ENCODE data around the gene RDH13.

The RDH13 gene

DNA sequence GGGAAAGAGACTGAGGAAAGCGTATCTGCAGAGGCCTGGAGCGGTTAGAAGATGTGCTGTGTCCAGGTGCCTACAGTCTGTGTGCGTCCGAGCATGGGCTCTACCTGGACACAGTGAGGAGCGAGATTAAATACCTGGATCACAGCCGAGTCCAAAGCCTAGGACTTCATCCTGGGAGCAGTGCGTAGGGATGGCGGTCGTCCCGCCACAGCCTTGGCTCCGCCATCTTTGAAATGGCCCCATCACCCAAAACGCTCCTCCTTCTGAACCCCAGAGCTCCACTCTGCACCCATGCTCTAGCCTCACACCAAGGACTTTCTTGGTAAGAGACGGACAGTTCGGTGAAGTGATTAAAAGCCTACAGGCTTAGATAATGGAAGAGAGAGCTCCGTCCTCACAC is 44.7 kb downstream of the RDH13 start:
- no peak for DNase-seq (ENCODE audit: low read depth in 1 of 2, low spot score in 1 of 2)
- no peak overlapping the region for H3K27ac ChIP-seq (replicated peaks)
- TF ChIP-seq POLR2AphosphoS5 (IDR thresholded peaks at IDR 0.05; ENCODE audit: low read depth), result no peak
- no peak for TF ChIP-seq GABPA (IDR thresholded peaks at IDR 0.05; ENCODE audit: low read depth)
- TF ChIP-seq SPI1 (IDR thresholded peaks at IDR 0.05; ENCODE audit: borderline replicate concordance, low read depth), result no peak
- TF ChIP-seq, protein P1, sequence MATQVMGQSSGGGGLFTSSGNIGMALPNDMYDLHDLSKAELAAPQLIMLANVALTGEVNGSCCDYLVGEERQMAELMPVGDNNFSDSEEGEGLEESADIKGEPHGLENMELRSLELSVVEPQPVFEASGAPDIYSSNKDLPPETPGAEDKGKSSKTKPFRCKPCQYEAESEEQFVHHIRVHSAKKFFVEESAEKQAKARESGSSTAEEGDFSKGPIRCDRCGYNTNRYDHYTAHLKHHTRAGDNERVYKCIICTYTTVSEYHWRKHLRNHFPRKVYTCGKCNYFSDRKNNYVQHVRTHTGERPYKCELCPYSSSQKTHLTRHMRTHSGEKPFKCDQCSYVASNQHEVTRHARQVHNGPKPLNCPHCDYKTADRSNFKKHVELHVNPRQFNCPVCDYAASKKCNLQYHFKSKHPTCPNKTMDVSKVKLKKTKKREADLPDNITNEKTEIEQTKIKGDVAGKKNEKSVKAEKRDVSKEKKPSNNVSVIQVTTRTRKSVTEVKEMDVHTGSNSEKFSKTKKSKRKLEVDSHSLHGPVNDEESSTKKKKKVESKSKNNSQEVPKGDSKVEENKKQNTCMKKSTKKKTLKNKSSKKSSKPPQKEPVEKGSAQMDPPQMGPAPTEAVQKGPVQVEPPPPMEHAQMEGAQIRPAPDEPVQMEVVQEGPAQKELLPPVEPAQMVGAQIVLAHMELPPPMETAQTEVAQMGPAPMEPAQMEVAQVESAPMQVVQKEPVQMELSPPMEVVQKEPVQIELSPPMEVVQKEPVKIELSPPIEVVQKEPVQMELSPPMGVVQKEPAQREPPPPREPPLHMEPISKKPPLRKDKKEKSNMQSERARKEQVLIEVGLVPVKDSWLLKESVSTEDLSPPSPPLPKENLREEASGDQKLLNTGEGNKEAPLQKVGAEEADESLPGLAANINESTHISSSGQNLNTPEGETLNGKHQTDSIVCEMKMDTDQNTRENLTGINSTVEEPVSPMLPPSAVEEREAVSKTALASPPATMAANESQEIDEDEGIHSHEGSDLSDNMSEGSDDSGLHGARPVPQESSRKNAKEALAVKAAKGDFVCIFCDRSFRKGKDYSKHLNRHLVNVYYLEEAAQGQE (IDR thresholded peaks at IDR 0.05; ENCODE audit: insufficient replicate concordance, low read depth), result no peak
- TF ChIP-seq, protein P2, sequence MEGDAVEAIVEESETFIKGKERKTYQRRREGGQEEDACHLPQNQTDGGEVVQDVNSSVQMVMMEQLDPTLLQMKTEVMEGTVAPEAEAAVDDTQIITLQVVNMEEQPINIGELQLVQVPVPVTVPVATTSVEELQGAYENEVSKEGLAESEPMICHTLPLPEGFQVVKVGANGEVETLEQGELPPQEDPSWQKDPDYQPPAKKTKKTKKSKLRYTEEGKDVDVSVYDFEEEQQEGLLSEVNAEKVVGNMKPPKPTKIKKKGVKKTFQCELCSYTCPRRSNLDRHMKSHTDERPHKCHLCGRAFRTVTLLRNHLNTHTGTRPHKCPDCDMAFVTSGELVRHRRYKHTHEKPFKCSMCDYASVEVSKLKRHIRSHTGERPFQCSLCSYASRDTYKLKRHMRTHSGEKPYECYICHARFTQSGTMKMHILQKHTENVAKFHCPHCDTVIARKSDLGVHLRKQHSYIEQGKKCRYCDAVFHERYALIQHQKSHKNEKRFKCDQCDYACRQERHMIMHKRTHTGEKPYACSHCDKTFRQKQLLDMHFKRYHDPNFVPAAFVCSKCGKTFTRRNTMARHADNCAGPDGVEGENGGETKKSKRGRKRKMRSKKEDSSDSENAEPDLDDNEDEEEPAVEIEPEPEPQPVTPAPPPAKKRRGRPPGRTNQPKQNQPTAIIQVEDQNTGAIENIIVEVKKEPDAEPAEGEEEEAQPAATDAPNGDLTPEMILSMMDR (IDR thresholded peaks at IDR 0.05; ENCODE audit: insufficient read depth, low read length), result no peak
- no peaks in the 10 kb centered on the region for H3K27me3 ChIP-seq (ENCODE audit: insufficient read depth, poor library complexity, severe bottlenecking)
- H3K4me3 ChIP-seq (replicated peaks; ENCODE audit: insufficient read depth, low read length), result no peak overlapping the region

DNA sequence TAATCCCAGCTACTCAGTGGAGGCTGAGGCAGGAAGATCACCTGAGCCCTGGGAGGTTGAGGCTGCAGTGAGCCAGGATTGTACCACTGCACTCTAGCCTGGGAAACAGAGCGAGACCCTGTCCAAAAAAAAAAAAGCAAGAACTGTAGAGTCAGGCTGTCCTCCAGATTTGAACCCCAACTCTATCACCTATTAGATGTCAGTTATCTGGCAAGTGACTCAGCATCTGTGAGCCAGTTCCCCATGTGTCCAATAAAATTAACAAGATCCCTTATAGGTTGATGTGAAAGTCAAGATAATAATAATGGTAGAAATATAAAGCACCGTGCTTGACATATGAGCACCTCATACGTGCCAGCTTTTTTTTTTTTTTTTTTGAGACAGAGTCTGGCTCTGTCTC is 46.9 kb downstream of the RDH13 start:
- Histone ChIP-seq H3K4me3 (replicated peaks; ENCODE audit: insufficient read depth, low read length) (no peak overlapping the region), H3K27ac (replicated peaks) (no peak overlapping the region), H3K27me3 (ENCODE audit: insufficient read depth, poor library complexity, severe bottlenecking) (no peaks in the 10 kb centered on the region)
- DNase-seq (ENCODE audit: low read depth in 1 of 2, low spot score in 1 of 2), result no peak
- TF ChIP-seq, protein P2 (IDR thresholded peaks at IDR 0.05; ENCODE audit: insufficient read depth, low read length), result no peak
- TF ChIP-seq GABPA (IDR thresholded peaks at IDR 0.05; ENCODE audit: low read depth) (no peak), SPI1 (IDR thresholded peaks at IDR 0.05; ENCODE audit: borderline replicate concordance, low read depth) (no peak), POLR2AphosphoS5 (IDR thresholded peaks at IDR 0.05; ENCODE audit: low read depth) (no peak)
- TF ChIP-seq, protein P1 (IDR thresholded peaks at IDR 0.05; ENCODE audit: insufficient replicate concordance, low read depth), result no peak

DNA sequence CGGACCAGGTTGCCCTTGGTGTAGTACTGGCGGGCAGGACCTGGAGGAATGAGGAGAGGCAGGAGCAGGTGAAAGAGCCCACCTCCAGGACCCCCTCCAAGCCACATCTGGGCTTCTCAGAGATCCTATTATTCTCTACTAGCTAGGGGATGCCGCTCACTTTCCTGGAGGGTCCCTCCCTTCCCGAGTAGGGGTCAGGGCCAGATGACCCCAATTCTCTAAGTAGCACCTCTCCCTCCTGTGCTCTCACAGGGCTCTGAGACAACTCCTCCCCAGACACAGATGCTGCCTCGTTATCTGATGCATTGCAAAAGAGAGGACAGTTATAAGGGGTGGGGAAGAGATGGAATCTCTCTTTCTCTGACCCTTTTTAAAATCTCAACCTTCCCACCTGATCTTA is 47.8 kb downstream of the RDH13 start:
- H3K27me3 ChIP-seq (ENCODE audit: insufficient read depth, poor library complexity, severe bottlenecking), result no peaks in the 10 kb centered on the region
- TF ChIP-seq POLR2AphosphoS5 (IDR thresholded peaks at IDR 0.05; ENCODE audit: low read depth) (no peak), GABPA (IDR thresholded peaks at IDR 0.05; ENCODE audit: low read depth) (no peak)
- TF ChIP-seq, protein P1 (IDR thresholded peaks at IDR 0.05; ENCODE audit: insufficient replicate concordance, low read depth), result no peak
- no peak for DNase-seq (ENCODE audit: low read depth in 1 of 2, low spot score in 1 of 2)
- no peak overlapping the region for H3K4me3 ChIP-seq (replicated peaks; ENCODE audit: insufficient read depth, low read length)
- H3K27ac ChIP-seq (replicated peaks), result no peak overlapping the region

DNA sequence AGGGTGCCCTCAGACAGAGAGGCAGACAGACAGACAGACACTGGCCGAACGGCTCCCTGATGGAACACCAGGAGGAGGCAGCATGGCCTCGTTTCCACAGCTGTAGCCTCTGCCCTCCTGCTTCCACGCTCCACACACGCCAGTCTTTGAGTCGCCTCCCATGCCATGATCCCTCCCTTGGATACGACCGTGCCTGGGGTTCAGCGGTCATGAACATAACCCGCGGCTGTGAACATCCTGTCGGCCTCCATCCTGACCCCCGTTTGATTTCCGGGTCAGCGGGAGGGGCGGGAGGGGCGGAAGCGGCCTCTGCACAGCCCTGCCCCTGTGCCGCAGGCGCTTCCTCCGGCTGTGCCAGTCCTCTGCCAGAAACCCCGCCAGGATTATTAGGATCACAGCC is 48.2 kb downstream of the RDH13 start:
- TF ChIP-seq GABPA (IDR thresholded peaks at IDR 0.05; ENCODE audit: low read depth) (no peak), POLR2AphosphoS5 (IDR thresholded peaks at IDR 0.05; ENCODE audit: low read depth) (no peak), SPI1 (IDR thresholded peaks at IDR 0.05; ENCODE audit: borderline replicate concordance, low read depth) (no peak)
- TF ChIP-seq, protein P1 (IDR thresholded peaks at IDR 0.05; ENCODE audit: insufficient replicate concordance, low read depth), result no peak
- TF ChIP-seq, protein P2 (IDR thresholded peaks at IDR 0.05; ENCODE audit: insufficient read depth, low read length), result no peak
- Histone ChIP-seq H3K27ac (replicated peaks) (no peak overlapping the region), H3K4me3 (replicated peaks; ENCODE audit: insufficient read depth, low read length) (no peak overlapping the region), H3K27me3 (ENCODE audit: insufficient read depth, poor library complexity, severe bottlenecking) (no peaks in the 10 kb centered on the region)
- DNase-seq (ENCODE audit: low read depth in 1 of 2, low spot score in 1 of 2), result no peak

Measured in HL-60 (cell line).